Activated naive CD8-positive, alpha-beta T cell treated with anti-CD3 and anti-CD28 coated beads for 36 hours (primary cell): ENCODE data around the gene URI1. TPM values are rescaled to one million over a fixed set of nuclear protein-coding genes. Genes with fewer than 3 reads are reported as not detected.

Source experiments
- DNase-seq: peaks from one replicate; pipeline ENCODE4 v3.0.0; 2021
- H3K27ac Mint-ChIP-seq: one replicate; pipeline ENCODE4 v1.8.0; 2022; ENCODE audit warnings: mild to moderate bottlenecking, moderate library complexity, mixed read lengths
- H3K27me3 Mint-ChIP-seq: one replicate; pipeline ENCODE4 v1.8.0; 2022; ENCODE audit warnings: mild to moderate bottlenecking, mixed read lengths
- H3K36me3 Mint-ChIP-seq: one replicate; pipeline ENCODE4 v1.8.0; 2021; ENCODE audit warnings: mild to moderate bottlenecking, mixed read lengths
- H3K4me1 Mint-ChIP-seq: one replicate; pipeline ENCODE4 v1.8.0; 2021; ENCODE audit warnings: mixed read lengths
- H3K4me3 Mint-ChIP-seq: one replicate; pipeline ENCODE4 v1.8.0; 2022; ENCODE audit warnings: mild to moderate bottlenecking, moderate library complexity, mixed read lengths
- H3K9me3 Mint-ChIP-seq: one replicate; pipeline ENCODE4 v1.8.0; 2022; ENCODE audit warnings: mixed read lengths
- total RNA-seq, 2 experiments: library from RNA; stranded (reverse); gene quantifications; one replicate each; pipeline ENCODE4 v1.2.3, GENCODE V29; 2021

URI1 gene
- total RNA-seq, 2 experiments from 2014 or later: 69.7 to 75.4 TPM

DNA sequence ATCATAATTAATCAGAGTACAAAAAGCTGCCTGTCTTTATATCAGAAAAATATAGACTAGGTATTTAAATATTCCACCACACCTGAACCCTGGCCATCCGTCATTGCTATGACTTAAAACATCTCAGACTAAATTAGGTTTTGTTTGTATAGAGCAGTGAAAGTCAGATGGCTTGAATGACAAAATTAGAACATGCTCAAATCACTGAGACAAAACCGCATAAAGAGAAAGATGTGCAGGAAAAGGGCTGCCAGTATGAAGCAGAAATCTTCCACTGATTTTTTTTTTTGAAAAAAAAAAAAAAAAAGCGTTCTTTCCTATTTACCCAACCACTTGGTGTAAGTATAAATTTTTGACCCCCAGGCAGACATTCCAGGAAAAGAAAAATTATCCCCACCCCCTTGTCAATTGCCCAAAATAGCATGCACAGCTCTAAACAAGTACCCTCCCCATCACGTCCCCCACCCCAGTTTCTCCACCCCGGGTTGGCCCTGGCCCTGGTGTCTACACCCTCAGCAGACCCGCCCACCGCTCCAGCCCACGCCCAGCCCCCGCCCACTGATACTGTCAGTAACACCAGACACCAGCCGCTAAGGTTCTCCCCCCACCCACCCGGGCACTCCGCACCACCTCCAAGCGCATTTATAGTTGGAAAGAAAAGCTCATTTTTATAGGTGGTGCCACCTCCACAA, 118.6 kb downstream of the URI1 start:
- Mint-ChIP-seq H3K4me3 (no peak overlapping the region), H3K9me3 (no peaks in the 10 kb centered on the region), H3K36me3 (no peaks in the 10 kb centered on the region), H3K27me3 (no peaks in the 10 kb centered on the region), H3K27ac (no peak overlapping the region), H3K4me1 (no peaks in the 10 kb centered on the region)
- DNase-seq: no peak

DNA sequence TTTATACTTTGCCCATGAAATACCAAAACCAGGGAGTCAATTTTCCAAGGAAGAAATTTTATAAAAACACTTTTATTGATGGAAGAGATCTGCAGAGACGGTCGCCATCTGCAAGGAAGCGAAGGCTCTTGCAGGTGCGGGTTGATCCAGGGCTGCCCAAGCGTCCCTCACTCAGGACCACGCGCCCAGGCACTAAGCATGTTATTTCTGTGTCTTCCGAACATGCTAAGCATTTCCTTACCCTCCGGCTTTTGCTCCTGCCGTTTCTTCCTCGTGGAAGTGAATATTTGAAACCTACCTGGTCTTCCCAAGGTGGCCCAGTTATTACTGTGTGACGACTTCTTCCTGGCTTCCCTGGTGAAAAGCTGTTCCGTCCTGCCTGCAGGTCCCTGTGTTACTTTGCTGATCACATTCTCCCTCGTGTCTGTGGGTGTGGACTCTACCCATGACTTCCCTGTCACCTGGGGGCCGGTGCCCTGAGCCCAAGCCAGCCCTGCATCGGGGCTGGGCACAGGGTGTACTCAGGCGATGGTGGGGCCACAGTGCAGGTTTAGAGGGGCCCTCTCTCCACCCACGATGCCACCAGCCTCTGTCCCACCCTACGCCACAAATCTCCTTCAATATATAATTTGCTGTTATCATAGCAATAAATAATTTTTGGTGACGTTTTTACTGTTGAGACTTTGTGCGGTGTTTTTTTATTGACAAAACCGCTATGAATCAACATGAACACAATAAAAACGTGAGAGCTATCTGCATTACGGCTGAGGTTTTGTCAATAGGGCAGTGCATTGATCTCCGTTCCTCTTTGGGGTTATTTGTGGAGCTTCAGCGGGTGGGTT, 119.4 kb downstream of the URI1 start:
- no peak overlapping the region for H3K4me3 Mint-ChIP-seq
- no peaks in the 10 kb centered on the region for H3K36me3 Mint-ChIP-seq
- H3K27ac Mint-ChIP-seq: no peak overlapping the region
- H3K9me3 Mint-ChIP-seq: no peaks in the 10 kb centered on the region
- no peaks in the 10 kb centered on the region for H3K4me1 Mint-ChIP-seq
- no peak for DNase-seq
- H3K27me3 Mint-ChIP-seq: no peaks in the 10 kb centered on the region

DNA sequence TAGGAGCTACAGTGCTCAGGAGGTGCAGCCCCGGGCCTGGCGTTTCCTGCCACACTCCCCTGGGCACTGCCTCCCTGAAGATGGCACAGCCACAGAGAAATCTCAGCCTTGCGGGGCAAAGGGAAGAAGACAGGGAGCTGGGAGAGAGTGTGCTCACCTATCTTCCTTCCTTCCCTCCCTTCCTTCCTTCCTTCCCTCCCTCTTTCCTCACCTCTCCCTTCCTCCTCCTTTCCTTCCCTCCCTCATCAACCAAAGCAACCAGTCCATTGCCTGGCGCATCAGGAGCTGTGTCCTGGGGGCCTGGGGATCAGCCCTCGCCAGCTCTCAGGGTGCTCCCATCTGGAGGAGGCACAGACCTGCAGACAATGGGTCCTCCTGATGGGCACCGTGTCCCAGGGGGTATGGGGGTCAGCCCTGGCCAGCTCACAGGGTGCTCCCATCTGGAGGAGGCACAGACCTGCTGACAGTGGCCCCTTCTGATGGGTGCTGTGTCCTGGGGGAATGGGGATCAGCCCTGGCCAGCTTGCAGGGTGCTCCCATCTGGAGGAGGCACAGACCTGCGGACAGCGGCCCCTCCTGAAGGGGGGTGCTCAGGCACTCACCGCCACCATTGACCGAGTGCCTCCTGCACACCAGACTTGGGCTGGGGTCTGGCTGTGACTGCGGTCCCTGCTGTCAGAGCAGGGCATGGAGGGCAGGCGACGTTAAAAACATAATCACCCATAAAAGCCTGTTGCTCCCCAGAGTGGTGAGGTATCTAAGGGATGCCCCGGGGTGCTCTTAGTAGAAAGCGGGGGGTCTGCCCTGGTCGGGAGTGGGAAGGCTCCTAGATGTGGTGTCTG, 120.2 kb downstream of the URI1 start:
- Mint-ChIP-seq H3K4me3 (no peak overlapping the region), H3K27me3 (no peaks in the 10 kb centered on the region), H3K4me1 (no peaks in the 10 kb centered on the region), H3K27ac (no peak overlapping the region), H3K36me3 (no peaks in the 10 kb centered on the region), H3K9me3 (no peaks in the 10 kb centered on the region)
- no peak for DNase-seq

DNA sequence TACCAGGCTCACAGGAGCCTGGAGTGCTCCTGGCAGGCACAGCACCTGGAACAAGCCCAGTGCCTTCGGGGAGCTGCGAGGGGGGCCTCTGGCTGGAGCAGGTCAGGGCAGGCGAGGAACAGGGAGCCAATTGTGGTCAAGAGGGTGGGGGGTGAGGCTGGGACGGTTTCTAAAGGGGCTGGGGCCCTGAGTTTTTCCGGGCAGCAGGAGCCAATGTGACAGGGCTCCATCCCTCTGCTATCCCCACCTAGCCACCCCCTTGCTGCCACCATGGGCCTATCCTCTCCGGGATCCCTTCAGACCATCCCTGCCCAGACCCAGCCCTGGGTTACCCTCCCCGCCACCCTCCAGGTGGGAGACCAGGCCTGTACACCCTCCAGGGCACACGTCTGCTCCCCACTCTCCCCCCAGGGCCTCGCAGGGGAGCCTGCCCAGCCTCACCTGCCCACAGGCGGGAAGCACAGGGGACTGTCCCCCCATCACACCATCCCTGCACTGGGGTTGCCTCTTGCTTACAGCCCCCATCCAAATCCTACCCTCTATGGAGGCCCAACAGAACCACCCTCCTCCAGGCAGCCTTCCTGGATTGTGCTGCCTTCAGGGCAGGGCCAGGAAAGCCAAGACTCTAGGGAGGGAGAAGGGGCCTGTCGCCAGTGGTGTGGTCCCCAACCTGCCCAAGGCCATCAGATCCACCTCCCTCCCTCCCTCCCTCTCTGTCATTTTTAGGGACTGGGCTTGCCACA, 121.0 kb downstream of the URI1 start:
- Mint-ChIP-seq H3K27ac (no peak overlapping the region), H3K4me1 (no peaks in the 10 kb centered on the region), H3K4me3 (no peak overlapping the region), H3K9me3 (no peaks in the 10 kb centered on the region), H3K36me3 (no peaks in the 10 kb centered on the region), H3K27me3 (no peaks in the 10 kb centered on the region)
- DNase-seq: no peak

DNA sequence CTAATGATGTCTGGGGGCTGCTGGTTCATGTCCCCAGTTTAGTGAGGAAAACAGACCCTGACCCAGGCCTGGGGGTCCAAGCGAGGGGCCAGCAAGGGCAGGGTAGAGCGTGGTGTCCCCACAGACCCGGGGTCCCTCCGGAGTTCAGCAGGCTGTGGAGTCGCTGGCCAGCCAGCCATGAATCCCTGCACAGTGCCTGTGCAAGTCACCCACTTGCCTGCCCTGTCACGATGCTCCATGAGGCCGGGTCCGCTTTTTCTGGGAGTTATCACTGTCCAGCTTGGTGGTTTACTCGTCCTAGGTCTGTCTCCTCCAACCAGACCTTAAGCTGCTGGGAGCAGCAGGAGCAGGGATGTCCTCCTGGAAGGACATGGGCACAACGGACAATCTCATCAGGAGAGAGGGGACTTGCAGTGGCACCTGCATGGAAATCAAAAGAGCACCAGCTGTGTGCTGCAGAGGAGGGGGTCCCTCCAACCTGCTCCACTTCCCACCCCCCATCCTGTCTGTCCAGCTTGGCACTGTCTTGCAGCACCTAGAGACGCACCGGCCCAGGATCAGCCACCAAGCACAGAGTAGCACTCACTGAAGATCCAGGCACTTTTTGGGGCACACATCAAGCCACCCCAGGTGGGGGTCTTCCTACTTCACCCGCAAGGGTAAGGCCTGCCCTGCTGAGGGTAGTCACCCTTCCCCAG, 121.8 kb downstream of the URI1 start:
- no peaks in the 10 kb centered on the region for H3K36me3 Mint-ChIP-seq
- no peak overlapping the region for H3K4me3 Mint-ChIP-seq
- no peaks in the 10 kb centered on the region for H3K27me3 Mint-ChIP-seq
- H3K4me1 Mint-ChIP-seq: no peaks in the 10 kb centered on the region
- no peak overlapping the region for H3K27ac Mint-ChIP-seq
- H3K9me3 Mint-ChIP-seq: no peaks in the 10 kb centered on the region
- no peak for DNase-seq

DNA sequence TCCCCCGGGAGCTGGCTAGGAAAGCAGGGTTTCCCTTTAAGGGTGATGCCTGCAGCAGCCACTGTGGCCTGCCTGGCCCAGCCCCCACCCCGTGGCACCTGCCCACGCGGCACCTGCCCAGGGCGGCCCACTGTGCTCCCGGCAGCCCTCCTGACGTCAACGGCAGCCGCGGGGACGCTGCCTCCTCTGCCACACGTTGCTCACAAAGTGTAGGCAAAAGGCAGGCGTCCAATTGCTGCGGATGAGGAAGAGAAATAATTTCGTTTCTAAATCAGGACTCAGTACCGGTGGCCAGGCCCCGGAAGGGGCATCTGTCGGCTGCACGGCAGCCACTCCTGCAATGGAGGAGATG, 122.3 kb downstream of the URI1 start:
- Mint-ChIP-seq H3K36me3 (no peaks in the 10 kb centered on the region), H3K4me3 (no peak overlapping the region), H3K27ac (no peak overlapping the region), H3K27me3 (no peaks in the 10 kb centered on the region), H3K9me3 (no peaks in the 10 kb centered on the region), H3K4me1 (no peaks in the 10 kb centered on the region)
- DNase-seq: no peak

DNA sequence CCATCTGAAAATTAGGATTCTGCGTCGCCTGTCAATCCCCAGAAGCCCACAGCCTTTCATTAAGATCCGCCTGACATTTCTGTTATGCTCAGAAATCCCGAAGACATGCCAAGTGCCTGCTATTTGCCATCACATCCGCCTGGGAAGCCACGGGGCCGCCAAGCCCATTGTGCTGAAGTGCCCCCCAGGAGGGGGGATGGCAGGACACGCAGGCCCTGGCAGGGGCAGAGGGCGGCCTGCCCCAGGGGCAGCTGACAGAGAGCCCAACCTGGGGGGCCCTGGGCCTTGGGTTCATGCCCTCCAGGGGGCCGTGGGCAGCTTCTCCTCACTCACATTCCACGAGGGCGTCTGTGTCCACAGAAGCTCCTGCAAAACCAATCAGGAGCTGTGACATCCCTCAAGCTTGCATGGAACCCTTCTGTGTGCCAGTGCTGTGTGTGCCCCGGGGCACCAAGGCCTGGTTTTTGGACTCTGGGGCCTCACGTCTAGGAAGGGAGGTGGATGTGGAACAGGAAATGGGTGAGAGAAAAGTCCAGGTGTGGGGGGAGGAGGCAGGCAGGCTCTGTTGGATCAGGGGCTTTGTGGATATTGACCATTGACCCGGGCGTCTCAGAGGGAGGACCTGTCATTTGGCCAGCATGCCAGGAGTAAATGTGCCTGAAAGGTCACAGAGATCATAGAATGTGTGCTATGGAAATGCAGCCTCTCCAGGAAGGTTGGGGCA, 122.9 kb downstream of the URI1 start:
- no peak for DNase-seq
- Mint-ChIP-seq H3K27me3 (no peaks in the 10 kb centered on the region), H3K9me3 (no peaks in the 10 kb centered on the region), H3K27ac (no peak overlapping the region), H3K4me1 (no peaks in the 10 kb centered on the region), H3K36me3 (no peaks in the 10 kb centered on the region), H3K4me3 (no peak overlapping the region)

DNA sequence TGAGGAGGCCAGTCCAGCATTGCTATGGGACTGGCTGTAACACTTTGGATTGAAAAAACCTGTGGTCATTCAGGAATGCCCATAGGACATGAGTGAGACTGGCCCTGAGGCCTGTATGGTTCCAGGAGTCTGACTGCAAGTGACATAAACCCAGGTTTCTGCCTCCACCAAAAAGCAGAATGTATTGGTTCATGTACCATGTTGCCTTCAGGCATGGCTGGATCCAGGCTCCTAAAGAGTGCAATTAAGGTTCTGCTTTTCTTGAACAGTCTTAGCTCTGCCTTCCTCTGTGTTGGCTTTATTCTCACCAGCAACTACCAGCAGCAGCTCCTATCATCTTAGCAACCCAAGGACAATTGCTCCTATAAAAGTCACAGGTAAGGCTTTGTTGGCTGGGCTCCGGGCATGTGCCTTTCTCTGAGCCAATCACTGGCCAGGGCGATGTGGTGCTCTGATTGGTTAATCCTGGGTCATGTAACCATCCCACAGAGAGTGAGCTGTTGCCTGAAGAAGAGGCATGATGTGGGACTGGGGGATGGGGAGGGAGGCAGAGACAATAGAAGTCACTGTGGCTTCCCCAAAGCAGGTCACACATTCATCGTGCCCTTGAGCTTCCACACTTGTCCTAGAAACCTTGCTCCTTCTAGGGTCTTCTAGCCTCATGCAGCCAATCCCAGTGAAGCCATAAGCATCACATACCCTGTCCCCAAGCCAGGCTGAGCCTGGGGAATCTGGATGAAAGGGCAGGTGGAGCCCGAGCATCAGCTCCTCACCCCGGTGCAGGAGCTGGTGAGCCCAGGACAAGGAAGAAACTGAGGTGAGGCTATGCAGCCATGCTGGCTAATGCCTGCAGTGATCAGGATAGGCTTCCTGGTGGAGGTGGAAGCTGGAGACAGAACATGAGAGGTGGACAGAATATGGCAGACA, 123.9 kb downstream of the URI1 start:
- H3K9me3 Mint-ChIP-seq: no peaks in the 10 kb centered on the region

More for the DNA sequence above, 123.9 kb downstream of the URI1 start:
- Mint-ChIP-seq H3K4me3 (no peak overlapping the region), H3K4me1 (no peaks in the 10 kb centered on the region), H3K27me3 (no peaks in the 10 kb centered on the region), H3K36me3 (no peaks in the 10 kb centered on the region), H3K27ac (no peak overlapping the region)
- no peak for DNase-seq

Other genes with a start within 250 kb of the URI1 start
- gene C19orf12, start 227.0 kb upstream of the URI1 start, total RNA-seq: 10 to 100 TPM; 30.9 to 32.3 TPM
- gene CCNE1, start 130.2 kb upstream of the URI1 start, total RNA-seq: 10 to 100 TPM; 36.9 to 38.4 TPM